ENCODE results near the gene GAGE13. TPM values are rescaled to one million over a fixed set of nuclear protein-coding genes. Genes with fewer than 3 reads are reported as not detected.
"Not testable (repeated sequence)": the region's sequence is repeated elsewhere in the genome, so short reads cannot be mapped to it uniquely, and the experiment has no call there.

The GAGE13 gene
- total RNA-seq, 2 donors from 2014 or later, result not detected

DNA sequence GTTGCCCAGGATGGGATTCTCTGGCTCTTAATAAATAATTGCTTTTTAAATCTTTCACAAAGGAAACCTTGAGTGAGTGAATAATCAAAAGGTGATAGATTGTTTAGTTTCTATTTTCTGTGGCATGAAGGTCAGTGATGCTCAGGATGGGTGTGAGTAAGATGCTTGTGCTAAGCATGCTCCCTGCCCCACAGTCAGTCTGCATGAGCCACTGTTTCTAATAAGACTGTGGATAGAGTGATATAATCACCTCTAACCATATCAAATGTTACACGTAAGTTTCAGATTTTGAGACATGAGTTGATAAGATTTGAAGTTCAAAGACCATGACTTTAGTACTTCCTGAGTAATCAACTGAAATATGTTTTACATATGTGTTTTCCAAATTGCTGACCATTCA is 30.7 kb upstream of the GAGE13 start:
- no peaks in the 10 kb centered on the region for H3K4me1 ChIP-seq (ENCODE audit: control insufficient read depth, insufficient read depth, low read length)
- Mint-ChIP-seq H3K36me3 (ENCODE audit: low read depth) (no peaks in the 10 kb centered on the region), H3K4me3 (no peak overlapping the region), H3K27me3 (ENCODE audit: insufficient read depth) (no peaks in the 10 kb centered on the region), H3K4me1 (no peaks in the 10 kb centered on the region), H3K9me3 (peaks cover 67% of the 10 kb centered on the region), H3K27ac (no peak overlapping the region)
- no peaks in the 10 kb centered on the region for H3K27me3 ChIP-seq (ENCODE audit: control insufficient read depth, insufficient read depth, low read length, poor library complexity, severe bottlenecking)
- H3K4me3 ChIP-seq (ENCODE audit: low read length), result no peak overlapping the region
- no peak overlapping the region for H3K9ac ChIP-seq (ENCODE audit: extremely low read depth, low read length, poor library complexity, severe bottlenecking)
- no peak for DNase-seq
- WGBS, 2 experiments (ENCODE audit: insufficient coverage in 1 of 2, insufficient read length in 1 of 2), result no CpG with 5 or more reads among the region's 1 CpG
- H3K27ac ChIP-seq (ENCODE audit: low read depth, low read length), result no peak overlapping the region
- TF ChIP-seq, protein P1, sequence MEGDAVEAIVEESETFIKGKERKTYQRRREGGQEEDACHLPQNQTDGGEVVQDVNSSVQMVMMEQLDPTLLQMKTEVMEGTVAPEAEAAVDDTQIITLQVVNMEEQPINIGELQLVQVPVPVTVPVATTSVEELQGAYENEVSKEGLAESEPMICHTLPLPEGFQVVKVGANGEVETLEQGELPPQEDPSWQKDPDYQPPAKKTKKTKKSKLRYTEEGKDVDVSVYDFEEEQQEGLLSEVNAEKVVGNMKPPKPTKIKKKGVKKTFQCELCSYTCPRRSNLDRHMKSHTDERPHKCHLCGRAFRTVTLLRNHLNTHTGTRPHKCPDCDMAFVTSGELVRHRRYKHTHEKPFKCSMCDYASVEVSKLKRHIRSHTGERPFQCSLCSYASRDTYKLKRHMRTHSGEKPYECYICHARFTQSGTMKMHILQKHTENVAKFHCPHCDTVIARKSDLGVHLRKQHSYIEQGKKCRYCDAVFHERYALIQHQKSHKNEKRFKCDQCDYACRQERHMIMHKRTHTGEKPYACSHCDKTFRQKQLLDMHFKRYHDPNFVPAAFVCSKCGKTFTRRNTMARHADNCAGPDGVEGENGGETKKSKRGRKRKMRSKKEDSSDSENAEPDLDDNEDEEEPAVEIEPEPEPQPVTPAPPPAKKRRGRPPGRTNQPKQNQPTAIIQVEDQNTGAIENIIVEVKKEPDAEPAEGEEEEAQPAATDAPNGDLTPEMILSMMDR (conservative IDR thresholded peaks at IDR 0.05), result no peak
- no peaks in the 10 kb centered on the region for H3K9me3 ChIP-seq (ENCODE audit: control insufficient read depth, low read length)
- no peaks in the 10 kb centered on the region for H3K36me3 ChIP-seq (ENCODE audit: control insufficient read depth, insufficient read depth, low read length)

DNA sequence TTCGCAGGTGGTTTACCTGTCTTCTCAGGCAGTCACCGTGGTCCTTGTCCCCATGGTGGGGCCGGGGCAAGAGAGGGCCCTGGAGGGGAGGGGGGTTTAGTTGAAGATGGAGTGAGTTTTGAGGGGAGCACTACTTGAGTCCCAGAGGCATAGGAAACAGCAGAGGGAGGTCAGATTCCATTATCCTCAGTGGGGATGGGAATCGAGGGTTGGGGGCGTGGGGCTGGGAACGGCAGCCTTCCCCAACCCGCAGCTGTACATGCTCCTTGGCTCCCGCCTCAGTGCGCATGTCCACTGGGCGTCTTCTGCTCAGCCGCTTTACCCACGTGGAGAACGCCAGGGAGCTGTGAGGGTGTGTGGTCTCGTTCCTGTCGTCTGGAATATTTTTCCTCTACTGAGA is 28.0 kb upstream of the GAGE13 start, which contains the start of gene GAGE10:
GAGE10 (plus strand) TSS at position 301 of the 400 bp plus-strand sequence. CDS start 1,214 bp downstream, outside the sequence.
- Histone ChIP-seq H3K9ac (ENCODE audit: extremely low read depth, low read length, poor library complexity, severe bottlenecking) (no peak within 1 kb of the TSS), H3K36me3 (ENCODE audit: control insufficient read depth, insufficient read depth, low read length) (no peaks in the 10 kb centered on the region), H3K27ac (ENCODE audit: low read depth, low read length) (no peak within 1 kb of the TSS), H3K9me3 (ENCODE audit: control insufficient read depth, low read length) (no peaks in the 10 kb centered on the region), H3K4me3 (ENCODE audit: low read length) (no peak within 1 kb of the TSS), H3K27me3 (ENCODE audit: control insufficient read depth, insufficient read depth, low read length, poor library complexity, severe bottlenecking) (no peaks in the 10 kb centered on the region), H3K4me1 (ENCODE audit: control insufficient read depth, insufficient read depth, low read length) (no peaks in the 10 kb centered on the region)
- H3K4me1 Mint-ChIP-seq, result no peaks in the 10 kb centered on the region
- H3K27ac Mint-ChIP-seq, result no peak within 1 kb of the TSS
- H3K4me3 Mint-ChIP-seq, result no peak within 1 kb of the TSS
- 85% methylated on average over 15 of the region's 15 CpGs; no CpG with 5 or more reads in 1 of the 2 experiments for WGBS, 2 experiments (ENCODE audit: insufficient coverage in 1 of 2, insufficient read length in 1 of 2)
- H3K36me3 Mint-ChIP-seq (ENCODE audit: low read depth), result no peaks in the 10 kb centered on the region
- H3K9me3 Mint-ChIP-seq, result peaks cover 60% of the 10 kb centered on the region
- no peaks in the 10 kb centered on the region for H3K27me3 Mint-ChIP-seq (ENCODE audit: insufficient read depth)
- TF ChIP-seq, protein P1 (conservative IDR thresholded peaks at IDR 0.05), result no peak
- no peak for DNase-seq

DNA sequence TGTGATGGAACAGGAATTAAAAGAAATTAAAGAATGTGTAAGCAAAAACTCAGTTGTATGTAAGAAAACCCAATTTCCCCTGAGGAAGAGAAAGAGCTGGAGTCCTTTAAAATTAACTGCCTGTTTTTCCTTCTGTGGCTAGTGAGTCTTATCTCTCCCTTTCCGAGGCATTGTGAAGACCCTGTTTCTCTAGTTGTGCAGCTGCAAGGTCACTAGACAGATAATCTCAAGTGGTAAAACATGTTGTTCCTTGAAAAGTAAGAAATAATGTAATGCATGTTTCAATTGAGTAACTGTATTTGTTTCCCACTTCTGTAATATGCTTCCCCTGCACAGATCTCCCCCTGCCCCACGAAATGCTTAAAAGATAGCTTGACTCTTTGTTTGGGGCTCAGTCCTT is 23.6 kb upstream of the GAGE13 start:
- not testable (repeated sequence) for H3K4me3 ChIP-seq (ENCODE audit: low read length); H3K4me1 Mint-ChIP-seq; H3K36me3 ChIP-seq (ENCODE audit: control insufficient read depth, insufficient read depth, low read length); H3K4me3 Mint-ChIP-seq; H3K27me3 ChIP-seq (ENCODE audit: control insufficient read depth, insufficient read depth, low read length, poor library complexity, severe bottlenecking); DNase-seq; H3K9ac ChIP-seq (ENCODE audit: extremely low read depth, low read length, poor library complexity, severe bottlenecking); H3K9me3 ChIP-seq (ENCODE audit: control insufficient read depth, low read length); H3K27ac ChIP-seq (ENCODE audit: low read depth, low read length); H3K27me3 Mint-ChIP-seq (ENCODE audit: insufficient read depth); H3K36me3 Mint-ChIP-seq (ENCODE audit: low read depth); H3K27ac Mint-ChIP-seq; H3K4me1 ChIP-seq (ENCODE audit: control insufficient read depth, insufficient read depth, low read length)
- WGBS, 2 experiments (ENCODE audit: insufficient coverage in 1 of 2, insufficient read length in 1 of 2), result 90% methylated on average over 2 of the region's 2 CpGs; no CpG with 5 or more reads in 1 of the 2 experiments
- peaks cover 54% of the 10 kb centered on the region for H3K9me3 Mint-ChIP-seq

Data from endodermal cell (in vitro differentiated cells).